Hepatocyte (in vitro differentiated cells): ENCODE data around the gene FAXDC2.

Source experiments
- EZH2 ChIP-seq: fragments of 200-600 bp; sonication (generic); IDR thresholded peaks from 2 replicates; pipeline ENCODE4 v1.6.1; 2016; ENCODE audit warnings: antibody characterized with exemption, mild to moderate bottlenecking, borderline replicate concordance
- TF ChIP-seq, protein P1 (sequence below): fragments of 200-600 bp; sonication (generic); IDR thresholded peaks from 2 replicates; pipeline ENCODE4 v1.5.1; 2016; ENCODE audit warnings: antibody characterized with exemption, mild to moderate bottlenecking; ENCODE audit not compliant: poor library complexity

GRCh38 chr5:154797762-154798161, 52.6 kb downstream of the FAXDC2 start:
- no peak for TF ChIP-seq EZH2
- TF ChIP-seq, protein P1, sequence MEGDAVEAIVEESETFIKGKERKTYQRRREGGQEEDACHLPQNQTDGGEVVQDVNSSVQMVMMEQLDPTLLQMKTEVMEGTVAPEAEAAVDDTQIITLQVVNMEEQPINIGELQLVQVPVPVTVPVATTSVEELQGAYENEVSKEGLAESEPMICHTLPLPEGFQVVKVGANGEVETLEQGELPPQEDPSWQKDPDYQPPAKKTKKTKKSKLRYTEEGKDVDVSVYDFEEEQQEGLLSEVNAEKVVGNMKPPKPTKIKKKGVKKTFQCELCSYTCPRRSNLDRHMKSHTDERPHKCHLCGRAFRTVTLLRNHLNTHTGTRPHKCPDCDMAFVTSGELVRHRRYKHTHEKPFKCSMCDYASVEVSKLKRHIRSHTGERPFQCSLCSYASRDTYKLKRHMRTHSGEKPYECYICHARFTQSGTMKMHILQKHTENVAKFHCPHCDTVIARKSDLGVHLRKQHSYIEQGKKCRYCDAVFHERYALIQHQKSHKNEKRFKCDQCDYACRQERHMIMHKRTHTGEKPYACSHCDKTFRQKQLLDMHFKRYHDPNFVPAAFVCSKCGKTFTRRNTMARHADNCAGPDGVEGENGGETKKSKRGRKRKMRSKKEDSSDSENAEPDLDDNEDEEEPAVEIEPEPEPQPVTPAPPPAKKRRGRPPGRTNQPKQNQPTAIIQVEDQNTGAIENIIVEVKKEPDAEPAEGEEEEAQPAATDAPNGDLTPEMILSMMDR: no peak
